NOMO-1 treated with dmso at 0.1 percent for 144 hours (cell line): Measurements from ENCODE around the gene DACH1.
"Not testable (repeated sequence)": the region's sequence is repeated elsewhere in the genome, so short reads cannot be mapped to it uniquely, and the experiment has no call there.

Source experiments
- DNase-seq: peaks from one replicate; lab custom pipeline; 2025; ENCODE audit not compliant: unreplicated experiment; lab: John Stamatoyannopoulos, UW

The DACH1 gene

GRCh38 chr13:71867131-71867814 is at the start of gene DACH1:
TSS of gene DACH1 (minus strand) at chr13:71867204.
- DNase-seq, result peak; percentile 97

DNA sequence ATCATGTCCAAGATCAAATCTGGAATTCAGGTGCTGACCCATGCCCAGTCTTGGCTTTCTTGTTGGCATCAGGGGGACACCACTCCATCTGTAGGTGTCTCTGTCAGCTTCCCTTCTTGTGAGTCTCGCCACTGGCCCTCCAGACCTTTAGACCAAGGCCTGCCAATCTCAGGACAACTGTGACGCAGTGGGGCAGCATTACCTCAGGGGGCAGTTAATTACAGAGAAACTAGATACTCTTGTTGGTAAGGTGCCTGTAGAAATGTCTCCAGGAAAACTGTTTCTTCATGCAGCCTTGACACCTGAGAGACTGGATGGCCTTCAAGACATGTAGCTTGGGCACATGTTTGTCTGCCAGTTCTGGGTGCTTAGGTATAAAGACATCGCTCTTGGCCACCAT is 46.7 kb upstream of the DACH1 start:
- DNase-seq, result no peak

- DNase-seq, result no peak
Measured at GRCh38 chr13:71912524-71912923, 45.5 kb upstream of the DACH1 start.

- no peak for DNase-seq
Measured at GRCh38 chr13:71906448-71906847, 39.4 kb upstream of the DACH1 start.

DNA sequence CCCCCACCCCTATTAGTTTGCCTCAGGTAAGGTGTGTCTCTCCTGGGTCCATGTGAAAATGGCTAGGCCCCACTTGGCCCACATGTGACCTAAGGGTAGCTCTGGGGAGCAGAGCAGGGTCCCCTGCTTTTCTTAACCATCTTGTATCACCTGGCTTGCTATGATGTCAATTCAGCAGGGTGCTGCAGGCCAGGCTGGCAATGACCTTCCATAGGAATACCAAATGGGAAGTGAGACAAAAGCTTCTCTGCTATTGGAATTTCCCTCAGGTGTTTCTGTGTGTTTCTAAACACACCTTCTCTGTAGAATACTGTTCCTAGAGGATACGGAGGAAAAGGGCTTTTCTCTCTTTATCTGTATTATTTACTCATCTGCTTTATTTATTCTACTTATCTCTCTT is 35.7 kb upstream of the DACH1 start:
- no peak for DNase-seq

DNA sequence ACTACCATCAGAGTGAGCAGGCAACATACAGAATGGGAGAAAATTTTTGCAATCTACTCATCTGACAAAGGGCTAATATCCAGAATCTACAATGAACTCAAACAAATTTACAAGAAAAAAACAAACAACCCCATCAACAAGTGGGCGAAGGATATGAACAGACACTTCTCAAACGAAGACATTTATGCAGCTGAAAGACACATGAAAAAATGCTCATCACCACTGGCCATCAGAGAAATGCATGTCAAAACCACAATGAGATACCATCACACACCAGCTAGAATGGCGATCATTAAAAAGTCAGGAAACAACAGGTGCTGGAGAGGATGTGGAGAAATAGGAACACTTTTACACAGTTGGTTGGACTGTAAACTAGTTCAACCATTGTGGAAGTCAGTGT is 26.5 kb upstream of the DACH1 start:
- not testable (repeated sequence) for DNase-seq

DNA sequence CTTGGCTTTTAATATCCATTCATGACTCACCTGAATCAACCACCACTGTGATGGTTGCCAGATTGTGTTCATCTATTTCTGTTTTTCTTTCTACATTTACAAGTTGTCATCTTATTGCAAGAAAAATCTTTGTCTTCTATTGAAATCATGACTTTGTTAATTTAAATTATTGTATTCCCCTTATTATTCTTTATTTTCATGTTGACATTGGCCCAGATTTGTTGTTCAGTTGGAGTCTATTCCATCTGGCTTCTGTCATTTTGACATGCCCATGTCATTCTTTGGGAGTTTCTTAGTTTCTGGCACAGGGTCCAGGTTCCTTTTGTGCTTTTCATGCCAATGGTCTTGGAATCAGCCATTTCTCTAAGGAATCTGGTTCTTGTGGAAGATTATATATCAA is 19.9 kb upstream of the DACH1 start:
- no peak for DNase-seq

GRCh38 chr13:71882120-71882519 is 15.1 kb upstream of the DACH1 start:
- DNase-seq, result no peak

DNA sequence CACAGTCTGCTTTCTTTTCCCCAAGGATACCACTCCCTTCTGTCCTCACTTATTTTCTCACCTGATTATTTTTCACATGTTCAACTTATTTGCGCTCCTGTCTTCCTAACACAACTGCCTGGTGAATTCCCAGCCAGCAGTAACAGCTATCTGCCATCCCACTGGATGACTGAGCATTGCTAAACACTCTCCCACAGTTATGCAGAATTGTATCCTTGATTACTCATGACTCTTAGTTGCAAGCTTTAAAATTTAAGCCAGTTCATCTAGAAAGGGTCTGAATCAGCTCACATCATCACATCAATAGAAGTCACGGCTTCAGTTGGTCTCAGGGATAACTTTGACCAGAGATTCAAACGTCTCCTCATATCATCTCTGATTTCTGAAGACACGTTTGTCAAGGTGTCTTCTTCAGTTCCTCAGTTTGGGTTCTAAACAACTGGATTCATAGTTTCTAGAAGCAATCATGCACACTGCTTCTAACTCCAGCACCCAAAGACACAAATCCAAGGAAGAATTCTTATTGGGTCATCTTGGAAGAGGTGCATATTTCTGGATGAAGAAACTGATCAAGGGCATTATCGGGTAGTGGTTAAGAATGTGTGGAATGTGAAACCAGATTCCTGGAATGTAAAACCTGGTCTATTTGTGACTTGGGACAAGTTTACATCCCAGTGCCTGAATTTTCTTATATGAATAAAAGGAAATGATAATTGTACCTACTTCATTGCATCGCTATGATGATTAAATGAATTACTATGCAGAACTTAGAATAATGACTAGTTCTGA is 13.9 kb upstream of the DACH1 start:
- no peak for DNase-seq

GRCh38 chr13:71879808-71880344 is 12.9 kb upstream of the DACH1 start:
- no peak for DNase-seq

DNA sequence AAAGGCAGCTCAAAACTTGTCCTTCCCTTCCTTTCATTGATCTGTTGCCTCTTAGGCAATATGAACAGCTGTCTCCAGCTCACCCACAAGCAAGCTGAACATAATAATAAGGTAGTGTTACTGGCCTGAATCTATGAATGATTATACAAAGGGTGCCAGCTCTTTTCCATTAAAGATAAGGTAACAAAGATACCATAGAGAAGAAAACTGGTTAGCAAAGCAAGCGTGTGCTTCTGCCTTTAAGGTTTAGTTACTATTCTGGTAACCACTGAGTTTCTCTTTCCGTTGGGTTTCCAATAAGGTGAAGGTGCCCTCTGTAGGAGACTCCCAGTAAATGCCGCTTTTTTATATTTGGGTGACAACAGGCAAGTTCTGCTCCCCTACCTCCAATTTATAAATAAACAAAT is 12.1 kb upstream of the DACH1 start:
- no peak for DNase-seq

DNA sequence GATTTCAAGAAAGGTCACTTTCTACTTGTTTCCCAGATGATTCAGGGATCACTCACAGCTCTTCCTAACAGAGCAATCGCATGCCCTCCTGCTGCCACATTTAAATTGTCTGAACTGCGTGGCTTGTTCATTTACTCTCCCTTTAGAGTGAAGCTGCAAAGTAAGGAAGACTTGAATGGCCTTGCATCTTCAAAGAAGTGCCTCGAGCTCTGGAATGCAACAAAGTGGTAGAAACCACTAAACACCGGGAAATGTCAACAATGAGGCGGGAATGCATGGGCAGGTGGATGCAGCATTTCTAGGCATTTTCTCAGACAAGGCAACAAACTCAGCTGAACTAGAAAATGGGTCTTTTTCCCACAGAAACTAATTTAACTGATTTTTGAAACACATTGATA is 10.3 kb upstream of the DACH1 start:
- no peak for DNase-seq

DNA sequence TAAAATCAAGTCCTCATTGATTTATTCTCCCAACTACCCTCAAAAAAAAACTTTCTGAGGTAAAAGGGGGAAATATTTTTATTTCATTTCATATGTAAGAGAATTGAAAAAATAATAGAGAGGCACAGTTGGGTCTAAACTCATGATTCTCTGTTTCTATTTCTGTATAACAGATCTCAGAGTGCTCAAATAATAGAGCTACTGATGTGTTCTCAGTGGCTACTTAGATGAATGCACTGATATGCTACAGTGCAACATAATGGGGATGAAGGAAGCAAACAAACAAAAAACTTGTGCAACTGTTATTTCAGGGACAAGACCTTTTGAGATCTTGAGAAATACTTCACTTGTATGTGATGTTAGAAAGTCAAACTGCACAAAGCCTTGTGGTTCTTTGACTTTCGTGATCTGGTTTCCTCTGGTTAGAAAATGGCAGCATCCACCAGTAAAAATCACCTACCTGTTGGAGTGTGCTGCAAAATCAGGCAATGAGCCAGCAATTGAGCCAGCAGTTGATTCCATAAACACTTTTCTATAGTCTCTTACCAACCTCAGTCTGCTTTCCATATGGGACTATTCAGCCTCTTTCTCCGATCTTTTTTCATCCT is 9.7 kb upstream of the DACH1 start:
- DNase-seq, result no peak

- DNase-seq, result no peak
Measured at GRCh38 chr13:71875823-71876222, 8.8 kb upstream of the DACH1 start.

DNA sequence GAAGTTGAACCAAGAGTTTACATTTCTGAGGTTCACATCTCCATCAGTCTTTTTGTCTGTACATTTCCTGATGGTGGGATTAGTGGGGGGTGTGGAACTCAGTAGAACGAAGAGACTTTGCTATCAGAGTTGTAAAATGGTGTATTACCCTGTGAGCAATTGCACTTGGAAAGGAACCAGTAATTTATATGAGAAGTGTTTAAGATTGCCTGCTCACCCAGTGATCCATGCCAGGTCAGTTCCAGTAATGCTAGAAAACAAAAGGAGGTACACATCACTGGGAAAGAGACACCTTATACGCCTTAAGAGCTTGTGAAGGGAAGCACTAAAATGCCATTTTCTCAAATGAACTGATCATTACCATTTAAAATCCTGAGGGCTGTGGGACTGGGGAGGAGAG is 7.5 kb upstream of the DACH1 start:
- DNase-seq, result no peak

- no peak for DNase-seq
Measured at GRCh38 chr13:71873418-71874247, 6.6 kb upstream of the DACH1 start.

DNA sequence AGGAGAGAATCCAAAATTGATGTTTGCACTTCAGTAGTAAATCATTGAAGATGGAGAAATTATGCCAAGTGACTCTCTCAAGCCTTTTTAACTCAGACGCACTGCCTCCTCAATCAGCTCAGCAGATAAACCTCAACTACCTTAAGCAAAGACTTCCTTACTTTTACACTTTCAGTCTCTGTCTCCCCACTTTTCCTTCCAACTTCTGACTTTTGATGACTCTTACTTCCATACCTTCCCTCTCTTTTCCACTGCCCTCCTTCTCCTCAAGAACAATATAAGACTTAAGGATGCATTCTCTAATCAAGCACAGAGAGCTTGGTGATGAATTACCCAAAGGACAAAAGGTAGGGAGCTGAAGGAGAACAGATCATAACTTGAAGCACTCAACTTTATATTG is 4.8 kb upstream of the DACH1 start:
- no peak for DNase-seq

DNA sequence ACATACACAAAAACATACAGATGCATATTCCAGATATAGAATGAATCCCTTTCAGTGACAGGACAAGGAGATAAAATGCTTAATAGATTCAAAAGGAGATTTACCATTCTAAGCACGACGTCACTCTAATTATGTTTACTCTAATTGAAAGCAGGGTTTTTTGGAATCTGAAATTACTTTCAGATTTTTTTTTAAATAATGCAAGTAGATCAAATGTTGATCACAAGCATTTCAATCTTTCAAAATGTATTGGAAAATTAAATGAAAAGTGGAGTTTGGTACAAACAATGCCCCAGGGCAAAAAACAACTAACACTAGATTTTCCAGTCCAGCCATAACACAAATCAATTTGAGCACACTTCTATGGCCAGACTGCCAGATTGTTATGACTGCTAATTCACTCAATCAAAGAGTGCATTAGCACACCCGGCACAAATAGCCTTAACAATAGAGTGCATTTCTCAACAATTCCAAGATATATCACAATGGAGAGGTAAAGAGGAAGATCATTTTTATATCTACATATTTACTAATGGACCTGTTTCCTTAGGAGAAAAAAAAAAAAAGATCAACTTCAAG is 4.3 kb upstream of the DACH1 start:
- DNase-seq, result no peak

DNA sequence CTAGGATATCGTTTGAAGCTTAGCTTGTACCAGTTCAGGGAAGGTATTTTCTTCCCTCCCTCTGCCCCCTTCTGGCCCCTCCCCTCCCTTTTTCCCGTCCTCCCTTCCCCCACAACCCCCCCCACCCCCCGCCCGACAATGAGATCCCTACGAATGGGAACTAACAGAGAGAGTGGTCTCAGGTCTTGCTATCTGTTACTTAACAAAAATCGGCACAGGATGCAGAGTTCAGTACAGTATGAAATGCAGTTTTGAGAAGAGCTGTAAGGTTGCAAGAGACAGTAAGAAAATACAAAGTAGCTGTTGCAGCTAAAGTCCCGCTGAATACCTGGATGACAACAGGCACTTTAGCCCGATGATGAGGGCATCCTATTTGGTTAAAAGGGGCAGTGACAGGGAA is 3.1 kb upstream of the DACH1 start:
- DNase-seq, result no peak

GRCh38 chr13:71869274-71869673 is 2.3 kb upstream of the DACH1 start:
- no peak for DNase-seq
